WTC11 (cell line): ENCODE measurements around the gene LDLRAD4. TPM values are rescaled to one million over a fixed set of nuclear protein-coding genes. Genes with fewer than 3 reads are reported as not detected.

Experiments
- ATAC-seq: fragments of 200-7000 bp; cut with Tn5 transposase; 2 replicates; pipeline ENCODE4 v1.10.0; 2021; ENCODE audit warnings: mild to moderate bottlenecking, moderate library complexity
- CTCF ChIA-PET: fragments of 300-600 bp; sonication (Branson Sonifier 250); formaldehyde crosslinking; loops from one replicate; lab custom pipeline; 2021; ENCODE audit warnings: antibody characterized with exemption; lab: Charles Lee
- POLR2A ChIA-PET: fragments of 350-600 bp; sonication (Branson Sonifier 250); formaldehyde crosslinking; loops from one replicate; lab custom pipeline; 2021; ENCODE audit warnings: antibody characterized with exemption; lab: Charles Lee
- DNase-seq: peaks from one replicate; pipeline ENCODE4 v3.0.0; 2021; ENCODE audit warnings: low spot score
- H3K27ac Mint-ChIP-seq: 2 replicates; pipeline ENCODE4 v1.8.0; 2021; ENCODE audit warnings: mixed read lengths
- H3K27me3 Mint-ChIP-seq: 2 replicates; pipeline ENCODE4 v1.8.0; 2021; ENCODE audit warnings: low read depth, mild to moderate bottlenecking, moderate library complexity, mixed read lengths
- H3K36me3 Mint-ChIP-seq: 2 replicates; pipeline ENCODE4 v1.8.0; 2021; ENCODE audit warnings: mixed read lengths
- H3K4me1 Mint-ChIP-seq: 2 replicates; pipeline ENCODE4 v1.8.0; 2022; ENCODE audit warnings: mixed read lengths
- H3K4me3 Mint-ChIP-seq: 2 replicates; pipeline ENCODE4 v1.8.0; 2021; ENCODE audit warnings: mild to moderate bottlenecking, moderate library complexity, mixed read lengths
- H3K9me3 Mint-ChIP-seq: 2 replicates; pipeline ENCODE4 v1.8.0; 2021; ENCODE audit warnings: mixed read lengths
- AFF4 ChIP-seq: sonication (generic); formaldehyde crosslinking; IDR thresholded peaks from 2 replicates; pipeline ENCODE4 v1.8.1; 2023; ENCODE audit warnings: mild to moderate bottlenecking, missing genetic modification reagents, borderline replicate concordance
- ARID4B ChIP-seq: sonication (generic); formaldehyde crosslinking; IDR thresholded peaks from 2 replicates; pipeline ENCODE4 v1.8.0; 2023; ENCODE audit warnings: missing genetic modification reagents, mild to moderate bottlenecking, borderline replicate concordance
- ATF1 ChIP-seq: sonication (generic); formaldehyde crosslinking; IDR thresholded peaks from 2 replicates; pipeline ENCODE4 v1.8.1; 2023; ENCODE audit warnings: mild to moderate bottlenecking, moderate library complexity, missing genetic modification reagents
- ATF2 ChIP-seq: sonication (generic); formaldehyde crosslinking; IDR thresholded peaks from 2 replicates; pipeline ENCODE4 v1.8.1; 2022; ENCODE audit warnings: low read depth, missing genetic modification reagents, borderline replicate concordance
- FOXP1 ChIP-seq: sonication (generic); formaldehyde crosslinking; IDR thresholded peaks from 2 replicates; pipeline ENCODE4 v1.8.0; 2022; ENCODE audit warnings: missing genetic modification reagents, mild to moderate bottlenecking, moderate library complexity, borderline replicate concordance
- HMGA2 ChIP-seq: fragments of 250-450 bp; sonication (Bioruptor Pico); IDR thresholded peaks from 2 replicates; pipeline ENCODE4 v1.4.0; 2021; ENCODE audit warnings: mild to moderate bottlenecking, moderate library complexity
- JUN ChIP-seq: sonication (generic); formaldehyde crosslinking; IDR thresholded peaks from 2 replicates; pipeline ENCODE4 v1.8.0; 2023; ENCODE audit warnings: mild to moderate bottlenecking, missing genetic modification reagents
- NR1H2 ChIP-seq: sonication (generic); formaldehyde crosslinking; IDR thresholded peaks from 2 replicates; pipeline ENCODE4 v1.9.0; 2021; ENCODE audit warnings: mild to moderate bottlenecking, moderate library complexity, missing genetic modification reagents
- SMAD3 ChIP-seq: sonication (generic); formaldehyde crosslinking; IDR thresholded peaks from 2 replicates; pipeline ENCODE4 v1.8.0; 2022; ENCODE audit warnings: missing genetic modification reagents, mild to moderate bottlenecking, borderline replicate concordance
- SMAD4 ChIP-seq: sonication (generic); formaldehyde crosslinking; IDR thresholded peaks from 2 replicates; pipeline ENCODE4 v1.8.0; 2022; ENCODE audit warnings: mild to moderate bottlenecking, missing genetic modification reagents
- ZBTB43 ChIP-seq: sonication (generic); formaldehyde crosslinking; IDR thresholded peaks from 2 replicates; pipeline ENCODE4 v1.8.1; 2023; ENCODE audit warnings: mild to moderate bottlenecking, missing genetic modification reagents
- ZNF263 ChIP-seq: sonication (generic); formaldehyde crosslinking; IDR thresholded peaks from 2 replicates; pipeline ENCODE4 v1.8.1; 2022; ENCODE audit warnings: low read depth, mild to moderate bottlenecking, moderate library complexity, missing genetic modification reagents
- ZNF425 ChIP-seq: fragments of 250-450 bp; sonication (Bioruptor Pico); conservative IDR thresholded peaks from 2 replicates; pipeline ENCODE4 v1.9.0; 2021; ENCODE audit warnings: mild to moderate bottlenecking
- ZNF532 ChIP-seq: fragments of 250-450 bp; sonication (Bioruptor Pico); IDR thresholded peaks from 2 replicates; pipeline ENCODE4 v1.9.0; 2021; ENCODE audit warnings: mild to moderate bottlenecking, borderline replicate concordance
- ZNF671 ChIP-seq: fragments of 250-450 bp; sonication (Bioruptor Pico); IDR thresholded peaks from 2 replicates; pipeline ENCODE4 v1.8.0; 2021; ENCODE audit warnings: mild to moderate bottlenecking
- total RNA-seq: library from RNA; stranded (reverse); gene quantifications from 3 replicates; pipeline ENCODE4 v1.2.3, GENCODE V29; 2021

Gene LDLRAD4
- total RNA-seq, 1 experiment from 2014 or later = 6.2 TPM

GRCh38 chr18:13295894-13296293 is 77.3 kb downstream of the LDLRAD4 start:
- Mint-ChIP-seq H3K27me3 (no peaks in the 10 kb centered on the region), H3K4me1 (peaks cover 5% of the 10 kb centered on the region)
- ATAC-seq (no peak), DNase-seq (no peak)
- TF ChIP-seq ZNF263 (CRISPR knock-in tag) (no peak), ZNF671 (CRISPR knock-in tag) (no peak), HMGA2 (no peak), NR1H2 (CRISPR knock-in tag) (no peak), AFF4 (CRISPR knock-in tag) (no peak), ZNF532 (CRISPR knock-in tag) (no peak), ZBTB43 (CRISPR knock-in tag) (no peak), ARID4B (CRISPR knock-in tag) (no peak), ATF1 (CRISPR knock-in tag) (no peak)
- TF ChIP-seq, all 79 proteins: peak for 0
- no peaks in the 10 kb centered on the region for H3K9me3 Mint-ChIP-seq
- CTCF ChIA-PET = no interaction called here
- POLR2A ChIA-PET = no interaction called here
- no peak overlapping the region for H3K27ac Mint-ChIP-seq
- H3K4me3 Mint-ChIP-seq = no peak overlapping the region
- no peaks in the 10 kb centered on the region for H3K36me3 Mint-ChIP-seq

GRCh38 chr18:13296867-13297574 is 78.5 kb downstream of the LDLRAD4 start:
- ATAC-seq = no peak
- DNase-seq = no peak
- CTCF ChIA-PET = no interaction called here
- TF ChIP-seq JUN (CRISPR knock-in tag) = no peak
- TF ChIP-seq SMAD3 (CRISPR knock-in tag) = no peak
- no peak for TF ChIP-seq ZNF263 (CRISPR knock-in tag)
- no peak for TF ChIP-seq FOXP1 (CRISPR knock-in tag)
- no peak for TF ChIP-seq ATF2
- no peak for TF ChIP-seq ZNF425 (CRISPR knock-in tag)
- no peak for TF ChIP-seq SMAD4 (CRISPR knock-in tag)

More at GRCh38 chr18:13296867-13297574, 78.5 kb downstream of the LDLRAD4 start:
- peaks cover 8% of the 10 kb centered on the region for H3K4me1 Mint-ChIP-seq
- no peak overlapping the region for H3K4me3 Mint-ChIP-seq
- POLR2A ChIA-PET = no interaction called here
- no peaks in the 10 kb centered on the region for H3K9me3 Mint-ChIP-seq
- H3K27ac Mint-ChIP-seq = no peak overlapping the region
- H3K36me3 Mint-ChIP-seq = no peaks in the 10 kb centered on the region
- no peaks in the 10 kb centered on the region for H3K27me3 Mint-ChIP-seq
